Gastroesophageal sphincter (tissue), 3 donors: Measurements from ENCODE around the gene KCNH1.

Experiments
- EP300 ChIP-seq: sonication (generic); formaldehyde crosslinking; IDR thresholded peaks from one replicate; pipeline ENCODE4 v1.6.1; 2017; ENCODE audit warnings: antibody characterized with exemption, mild to moderate bottlenecking
- POLR2A ChIP-seq, 2 donors: fragments of 450-650 bp; IDR thresholded peaks; one replicate each; pipeline ENCODE4 v1.6.1; 2017; ENCODE audit warnings: antibody characterized with exemption in 2 of 2, mild to moderate bottlenecking in 2 of 2, moderate library complexity in 1 of 2
- POLR2AphosphoS5 ChIP-seq: sonication (generic); formaldehyde crosslinking; IDR thresholded peaks from one replicate; pipeline ENCODE4 v1.6.1; 2017; ENCODE audit warnings: antibody characterized with exemption
- TF ChIP-seq, protein P1 (sequence below), 4 experiments: fragments of 200-600 bp in 2 of 4; fragments of 450-650 bp in 2 of 4; sonication (generic) in 1 of 4; IDR thresholded peaks; one replicate each; pipeline ENCODE4 v1.5.1; 2017 to 2019; ENCODE audit warnings: antibody characterized with exemption in 4 of 4, mild to moderate bottlenecking in 2 of 4, moderate library complexity in 2 of 4

DNA sequence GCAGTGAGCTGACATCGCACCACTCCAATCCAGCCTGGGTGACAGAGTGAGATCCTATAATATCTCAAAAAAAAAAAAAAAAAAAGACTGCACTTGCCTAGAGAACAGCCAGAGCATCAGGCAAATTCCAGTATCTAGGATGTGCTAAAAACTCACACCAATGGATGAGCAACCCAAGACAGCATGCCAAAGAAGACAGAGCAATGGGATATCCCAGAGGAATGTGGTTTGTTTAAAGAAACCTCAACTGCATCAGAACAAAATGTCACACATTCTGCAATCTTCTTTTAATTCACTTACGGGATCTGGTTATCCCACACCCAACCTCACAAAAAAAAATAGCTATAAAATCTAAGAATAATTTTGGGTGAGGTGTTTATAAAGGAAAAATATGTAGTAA lies 7.3 kb downstream of the KCNH1 start:
- TF ChIP-seq, protein P1, sequence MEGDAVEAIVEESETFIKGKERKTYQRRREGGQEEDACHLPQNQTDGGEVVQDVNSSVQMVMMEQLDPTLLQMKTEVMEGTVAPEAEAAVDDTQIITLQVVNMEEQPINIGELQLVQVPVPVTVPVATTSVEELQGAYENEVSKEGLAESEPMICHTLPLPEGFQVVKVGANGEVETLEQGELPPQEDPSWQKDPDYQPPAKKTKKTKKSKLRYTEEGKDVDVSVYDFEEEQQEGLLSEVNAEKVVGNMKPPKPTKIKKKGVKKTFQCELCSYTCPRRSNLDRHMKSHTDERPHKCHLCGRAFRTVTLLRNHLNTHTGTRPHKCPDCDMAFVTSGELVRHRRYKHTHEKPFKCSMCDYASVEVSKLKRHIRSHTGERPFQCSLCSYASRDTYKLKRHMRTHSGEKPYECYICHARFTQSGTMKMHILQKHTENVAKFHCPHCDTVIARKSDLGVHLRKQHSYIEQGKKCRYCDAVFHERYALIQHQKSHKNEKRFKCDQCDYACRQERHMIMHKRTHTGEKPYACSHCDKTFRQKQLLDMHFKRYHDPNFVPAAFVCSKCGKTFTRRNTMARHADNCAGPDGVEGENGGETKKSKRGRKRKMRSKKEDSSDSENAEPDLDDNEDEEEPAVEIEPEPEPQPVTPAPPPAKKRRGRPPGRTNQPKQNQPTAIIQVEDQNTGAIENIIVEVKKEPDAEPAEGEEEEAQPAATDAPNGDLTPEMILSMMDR (IDR thresholded peaks at IDR 0.05) = no peak
- TF ChIP-seq POLR2AphosphoS5 (no peak), EP300 (no peak), POLR2A (IDR thresholded peaks at IDR 0.05) (no peak)
